Measurements from ENCODE around the gene SLC39A6. TPM values are rescaled to one million over a fixed set of nuclear protein-coding genes. Genes with fewer than 3 reads are reported as not detected.

The SLC39A6 gene
- total and polyA plus RNA-seq, 2 of the 13 experiments (the other 11 are each of a cell fraction or from before 2014, with no cell fraction given) = 41.7 to 59.2 TPM

DNA sequence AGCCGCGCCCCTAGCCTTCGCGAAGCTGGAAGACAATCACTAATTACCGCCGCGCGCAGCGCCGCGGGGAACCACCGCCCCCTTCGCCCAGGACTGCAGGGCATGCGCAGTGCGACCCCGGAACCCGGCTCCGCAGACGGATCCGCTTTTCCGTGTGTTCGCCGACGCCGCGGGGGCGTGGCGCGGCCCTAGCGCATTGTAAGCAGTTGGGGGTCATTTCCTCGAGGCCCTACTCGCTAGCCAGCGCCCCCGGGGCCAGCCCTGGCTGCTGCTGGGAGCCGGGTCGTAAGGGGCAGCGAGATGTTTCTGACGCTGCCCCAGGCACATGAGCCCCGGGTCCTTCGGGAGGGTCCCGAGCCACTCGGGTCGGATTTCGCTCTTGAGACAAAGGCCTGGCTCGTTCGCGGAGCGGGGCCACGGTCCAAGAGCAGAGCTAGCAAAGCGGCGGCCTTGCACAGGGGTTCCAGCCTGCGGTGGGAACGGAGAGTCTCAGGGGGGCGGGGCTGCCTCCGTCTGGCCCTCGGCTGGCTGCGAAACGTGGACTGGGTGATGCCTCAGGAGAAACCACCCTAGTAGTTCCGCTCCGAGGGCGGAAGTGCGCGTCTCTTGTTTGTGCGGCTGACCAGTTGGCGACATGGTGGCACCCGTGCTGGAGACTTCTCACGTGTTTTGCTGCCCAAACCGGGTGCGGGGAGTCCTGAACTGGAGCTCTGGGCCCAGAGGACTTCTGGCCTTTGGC, at the start of gene SLC39A6, which contains the start of gene ELP2 (continued):
- TF ChIP-seq HNF1B (CRISPR knock-in tag; IDR thresholded peaks at IDR 0.05) = peak; percentile 79
- TF ChIP-seq ZNF383 (CRISPR knock-in tag; IDR thresholded peaks at IDR 0.05; ENCODE audit: borderline replicate concordance) = no peak
- TF ChIP-seq, protein P1, sequence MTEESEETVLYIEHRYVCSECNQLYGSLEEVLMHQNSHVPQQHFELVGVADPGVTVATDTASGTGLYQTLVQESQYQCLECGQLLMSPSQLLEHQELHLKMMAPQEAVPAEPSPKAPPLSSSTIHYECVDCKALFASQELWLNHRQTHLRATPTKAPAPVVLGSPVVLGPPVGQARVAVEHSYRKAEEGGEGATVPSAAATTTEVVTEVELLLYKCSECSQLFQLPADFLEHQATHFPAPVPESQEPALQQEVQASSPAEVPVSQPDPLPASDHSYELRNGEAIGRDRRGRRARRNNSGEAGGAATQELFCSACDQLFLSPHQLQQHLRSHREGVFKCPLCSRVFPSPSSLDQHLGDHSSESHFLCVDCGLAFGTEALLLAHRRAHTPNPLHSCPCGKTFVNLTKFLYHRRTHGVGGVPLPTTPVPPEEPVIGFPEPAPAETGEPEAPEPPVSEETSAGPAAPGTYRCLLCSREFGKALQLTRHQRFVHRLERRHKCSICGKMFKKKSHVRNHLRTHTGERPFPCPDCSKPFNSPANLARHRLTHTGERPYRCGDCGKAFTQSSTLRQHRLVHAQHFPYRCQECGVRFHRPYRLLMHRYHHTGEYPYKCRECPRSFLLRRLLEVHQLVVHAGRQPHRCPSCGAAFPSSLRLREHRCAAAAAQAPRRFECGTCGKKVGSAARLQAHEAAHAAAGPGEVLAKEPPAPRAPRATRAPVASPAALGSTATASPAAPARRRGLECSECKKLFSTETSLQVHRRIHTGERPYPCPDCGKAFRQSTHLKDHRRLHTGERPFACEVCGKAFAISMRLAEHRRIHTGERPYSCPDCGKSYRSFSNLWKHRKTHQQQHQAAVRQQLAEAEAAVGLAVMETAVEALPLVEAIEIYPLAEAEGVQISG (CRISPR knock-in tag; IDR thresholded peaks at IDR 0.05) = peak; percentile 78
- TF ChIP-seq ZEB1 (IDR thresholded peaks at IDR 0.05; ENCODE audit: insufficient replicate concordance, low read depth) = peak; percentile 2
- peak; percentile 82 for TF ChIP-seq XRCC5 (optimal IDR thresholded peaks at IDR 0.05; ENCODE audit: low read length)
- TF ChIP-seq ZNF672 (CRISPR knock-in tag; IDR thresholded peaks at IDR 0.05) = peak; percentile 69; the same call in 1 of the 2 replicates
- peak; percentile 78 for TF ChIP-seq MYC (CRISPR knock-in tag; IDR thresholded peaks at IDR 0.05; ENCODE audit: borderline replicate concordance)
- TF ChIP-seq PRPF4 (IDR thresholded peaks at IDR 0.05; ENCODE audit: low read depth, low read length, poor library complexity, severe bottlenecking) = no peak
- TF ChIP-seq KAT2B (IDR thresholded peaks at IDR 0.05; ENCODE audit: borderline replicate concordance, low read depth, low read length) = no peak
